ENCODE measurements around the gene SLC2A8.

SLC2A8 gene

DNA sequence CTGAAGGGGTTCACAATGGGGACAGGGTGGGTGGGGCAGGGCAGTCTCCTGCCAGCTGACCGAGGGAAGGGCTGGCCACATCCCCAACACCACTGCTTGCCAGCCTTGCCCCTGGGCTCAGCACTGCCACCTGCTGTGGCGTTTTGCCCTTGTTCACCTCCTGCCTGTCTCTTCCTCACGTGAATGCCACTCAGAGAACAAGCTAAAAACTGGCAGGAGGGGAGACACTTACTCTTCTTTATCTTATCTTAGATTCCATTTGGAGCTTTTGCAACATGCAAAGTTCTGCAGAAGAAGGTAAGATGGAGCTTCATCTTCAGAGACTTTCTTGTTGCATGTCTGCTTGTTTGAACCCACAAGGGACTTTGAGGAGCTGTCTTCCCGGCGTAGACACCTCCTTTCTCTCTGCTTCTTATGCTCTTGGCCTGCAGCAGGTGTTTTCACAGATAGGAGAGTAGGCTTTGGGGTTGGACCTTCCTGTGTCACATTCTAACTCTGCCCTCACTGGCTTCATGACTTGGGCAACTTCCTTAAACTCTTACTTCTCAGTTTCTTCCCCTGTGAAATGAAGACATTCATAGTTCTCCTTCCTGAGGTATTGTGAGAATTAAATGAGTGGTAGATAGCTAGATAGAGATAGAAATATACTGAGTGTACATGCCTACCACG lies 58.5 kb downstream of the SLC2A8 start:
- DNase-seq (ENCODE audit: low read depth in 1 of 2, low spot score in 1 of 2): peak in 1 of 2 donors; percentile 32

DNA sequence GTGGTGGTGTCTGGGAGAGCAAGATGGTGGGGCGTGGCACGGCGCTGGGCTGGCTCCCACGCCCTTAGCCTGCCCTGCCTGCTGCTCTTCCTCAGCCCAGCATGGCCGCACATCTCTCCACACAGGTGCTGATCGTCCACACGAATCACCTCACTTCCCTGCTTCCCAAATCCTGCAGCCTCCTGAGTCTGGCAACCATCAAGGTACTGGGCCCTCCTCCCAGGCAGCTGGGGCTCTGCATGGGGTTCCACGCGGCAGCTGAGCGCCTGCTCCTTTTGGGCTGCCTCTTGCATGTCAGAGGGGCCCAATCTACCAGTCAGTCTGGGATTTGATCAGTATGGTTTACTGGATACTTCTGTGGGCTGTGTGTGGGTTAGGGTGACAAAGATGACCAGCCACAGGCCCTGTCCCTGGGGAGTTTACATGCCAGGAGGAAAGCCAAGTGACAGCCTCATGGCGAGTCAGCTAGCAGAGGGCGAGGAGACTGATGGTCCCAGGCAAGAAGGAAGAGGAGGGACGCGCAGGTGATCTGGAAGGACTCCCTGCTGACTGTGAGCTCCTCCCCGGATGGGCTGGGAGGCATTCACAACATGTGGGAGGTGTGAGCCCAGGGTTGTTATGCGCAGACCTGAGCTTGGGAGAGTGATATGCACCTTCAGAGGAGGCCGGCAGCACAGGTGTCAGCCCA lies 60.4 kb downstream of the SLC2A8 start:
- DNase-seq (ENCODE audit: low read depth in 1 of 2, low spot score in 1 of 2): no peak

Data from stimulated activated CD4-positive, alpha-beta T cell treated with anti-CD3 and anti-CD28 coated beads, Interleukin-15, amount 100 ng/mL, for 1 hour (primary cell).